ENCODE measurements around the gene GPC6.

DNA sequence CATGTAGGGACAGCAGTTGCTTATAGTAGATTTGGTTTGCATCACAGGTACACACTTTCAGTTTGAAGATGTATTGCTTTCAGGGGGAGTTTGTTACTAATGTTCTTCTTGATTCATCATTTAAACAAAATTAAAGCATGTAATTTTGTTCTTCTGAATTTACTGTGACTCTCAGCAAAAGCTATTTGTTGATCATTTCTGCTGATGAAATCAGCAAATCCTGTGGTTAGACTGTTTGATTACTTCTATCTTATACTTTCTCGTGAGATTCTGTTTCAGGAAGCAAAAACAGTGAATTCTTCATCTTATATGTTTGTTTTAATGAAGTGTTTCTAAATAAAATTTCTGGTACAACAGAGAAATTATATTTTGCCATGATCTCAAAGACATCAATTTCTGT lies 497.6 kb downstream of the GPC6 start:
- TF ChIP-seq, protein P1, sequence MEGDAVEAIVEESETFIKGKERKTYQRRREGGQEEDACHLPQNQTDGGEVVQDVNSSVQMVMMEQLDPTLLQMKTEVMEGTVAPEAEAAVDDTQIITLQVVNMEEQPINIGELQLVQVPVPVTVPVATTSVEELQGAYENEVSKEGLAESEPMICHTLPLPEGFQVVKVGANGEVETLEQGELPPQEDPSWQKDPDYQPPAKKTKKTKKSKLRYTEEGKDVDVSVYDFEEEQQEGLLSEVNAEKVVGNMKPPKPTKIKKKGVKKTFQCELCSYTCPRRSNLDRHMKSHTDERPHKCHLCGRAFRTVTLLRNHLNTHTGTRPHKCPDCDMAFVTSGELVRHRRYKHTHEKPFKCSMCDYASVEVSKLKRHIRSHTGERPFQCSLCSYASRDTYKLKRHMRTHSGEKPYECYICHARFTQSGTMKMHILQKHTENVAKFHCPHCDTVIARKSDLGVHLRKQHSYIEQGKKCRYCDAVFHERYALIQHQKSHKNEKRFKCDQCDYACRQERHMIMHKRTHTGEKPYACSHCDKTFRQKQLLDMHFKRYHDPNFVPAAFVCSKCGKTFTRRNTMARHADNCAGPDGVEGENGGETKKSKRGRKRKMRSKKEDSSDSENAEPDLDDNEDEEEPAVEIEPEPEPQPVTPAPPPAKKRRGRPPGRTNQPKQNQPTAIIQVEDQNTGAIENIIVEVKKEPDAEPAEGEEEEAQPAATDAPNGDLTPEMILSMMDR (IDR thresholded peaks at IDR 0.05; ENCODE audit: extremely low read depth in 1 of 2, insufficient read depth in 1 of 2, low read depth in 1 of 2, low read length in 2 of 2), result no peak
- TF ChIP-seq POLR2AphosphoS5 (IDR thresholded peaks at IDR 0.05; ENCODE audit: insufficient read depth, low read depth, low read length) (no peak), EZH2 (IDR thresholded peaks at IDR 0.05; ENCODE audit: borderline replicate concordance, low read depth, low read length, severe bottlenecking) (no peak), POLR2A (IDR thresholded peaks at IDR 0.05; ENCODE audit: low read depth, low read length) (no peak)
- TF ChIP-seq, protein P2, sequence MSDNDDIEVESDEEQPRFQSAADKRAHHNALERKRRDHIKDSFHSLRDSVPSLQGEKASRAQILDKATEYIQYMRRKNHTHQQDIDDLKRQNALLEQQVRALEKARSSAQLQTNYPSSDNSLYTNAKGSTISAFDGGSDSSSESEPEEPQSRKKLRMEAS (IDR thresholded peaks at IDR 0.05; ENCODE audit: insufficient read depth, insufficient read length), result no peak

All from endothelial cell of umbilical vein (primary cell).